HepG2 (cell line): Measurements from ENCODE around the gene SUN5. TPM values are rescaled to one million over a fixed set of nuclear protein-coding genes. Genes with fewer than 3 reads are reported as not detected.

Experiments
- AHDC1 ChIP-seq: sonication (generic); formaldehyde crosslinking; IDR thresholded peaks from 2 replicates; pipeline ENCODE4 v1.5.1; 2020; ENCODE audit warnings: mild to moderate bottlenecking, missing genetic modification reagents, borderline replicate concordance
- ARID2 ChIP-seq: sonication (generic); formaldehyde crosslinking; IDR thresholded peaks from 2 replicates; pipeline ENCODE4 v1.8.1; 2022; ENCODE audit warnings: mild to moderate bottlenecking, missing genetic modification reagents, borderline replicate concordance
- ELF3 ChIP-seq: IDR thresholded peaks from 2 replicates; pipeline ENCODE4 v1.6.1; 2016; ENCODE audit warnings: missing genetic modification reagents, missing compliant biosample characterization
- GZF1 ChIP-seq: sonication (generic); formaldehyde crosslinking; IDR thresholded peaks from 2 replicates; pipeline ENCODE4 v1.5.1; 2020; ENCODE audit warnings: mild to moderate bottlenecking, missing genetic modification reagents
- JARID2 ChIP-seq: sonication (generic); formaldehyde crosslinking; IDR thresholded peaks from 2 replicates; pipeline ENCODE4 v1.8.1; 2023; ENCODE audit warnings: missing genetic modification reagents, inconsistent platforms; ENCODE audit not compliant: insufficient replicate concordance
- PRDM10 ChIP-seq: sonication (generic); formaldehyde crosslinking; IDR thresholded peaks from 2 replicates; pipeline ENCODE4 v1.4.0; 2020; ENCODE audit warnings: low read depth, missing genetic modification reagents
- STAT5B ChIP-seq: sonication (generic); formaldehyde crosslinking; IDR thresholded peaks from 2 replicates; pipeline ENCODE4 v1.4.0; 2020; ENCODE audit warnings: missing genetic modification reagents
- WIZ ChIP-seq: sonication (generic); formaldehyde crosslinking; IDR thresholded peaks from 2 replicates; pipeline ENCODE4 v1.5.1; 2020; ENCODE audit warnings: mild to moderate bottlenecking, missing genetic modification reagents
- ZC3H13 ChIP-seq: sonication (generic); formaldehyde crosslinking; IDR thresholded peaks from 2 replicates; pipeline ENCODE4 v1.8.1; 2023; ENCODE audit warnings: mild to moderate bottlenecking, missing genetic modification reagents, moderate library complexity
- ZNF333 ChIP-seq: sonication (generic); formaldehyde crosslinking; IDR thresholded peaks from 2 replicates; pipeline ENCODE4 v1.4.0; 2020; ENCODE audit warnings: mild to moderate bottlenecking, missing genetic modification reagents, borderline replicate concordance
- ZNF672 ChIP-seq: sonication (generic); formaldehyde crosslinking; IDR thresholded peaks from 2 replicates; pipeline ENCODE4 v1.8.1; 2022; ENCODE audit warnings: missing genetic modification reagents
- ZNF674 ChIP-seq: sonication (generic); formaldehyde crosslinking; IDR thresholded peaks from 2 replicates; pipeline ENCODE4 v1.5.0; 2020; ENCODE audit warnings: low read depth, mild to moderate bottlenecking, missing genetic modification reagents
- ZNF687 ChIP-seq: sonication (generic); formaldehyde crosslinking; IDR thresholded peaks from 2 replicates; pipeline ENCODE4 v1.5.1; 2020; ENCODE audit warnings: mild to moderate bottlenecking, missing genetic modification reagents, moderate library complexity
- ZNF776 ChIP-seq: sonication (generic); formaldehyde crosslinking; IDR thresholded peaks from 2 replicates; pipeline ENCODE4 v1.4.0; 2020; ENCODE audit warnings: mild to moderate bottlenecking, missing genetic modification reagents
- polyA plus RNA-seq, 8 experiments: library from polyadenylated mRNA; depleted of rRNA in 3 of 8; stranded (reverse) in 7 of 8; unstranded in 1 of 8; fragments of >200 nt; fragmentation: Illumina TruSeq in 4 of 8; extraction: Trizol in 4 of 8; gene quantifications; 2 replicates each; pipeline versions ENCODE4 v1.2.1 to v1.2.3, GENCODE V29; 2011 to 2016; ENCODE audit warnings: low read depth in 4 of 8, missing spikeins in 1 of 8, mixed read lengths in 1 of 8; ENCODE audit not compliant: insufficient read depth in 1 of 8
- total RNA-seq, 5 experiments: library from RNA; depleted of rRNA; stranded (reverse); fragments of >200 nt; fragmentation: Illumina TruSeq; extraction: Trizol; gene quantifications; 2 replicates each; pipeline ENCODE4 v1.2.3, GENCODE V29; 2016; ENCODE audit warnings: low read depth in 1 of 5

Gene SUN5
- total and polyA plus RNA-seq, 2 of the 13 experiments (the other 11 are each of a cell fraction or from before 2014, with no cell fraction given): not detected

- TF ChIP-seq ZC3H13 (CRISPR knock-in tag) (no peak; the same call in 1 of the 2 replicates), ARID2 (CRISPR knock-in tag) (peak; percentile 95), PRDM10 (peak; percentile 77; the same call in 1 of the 2 replicates), ZNF672 (CRISPR knock-in tag) (no peak), GZF1 (CRISPR knock-in tag) (no peak), ELF3 (peak; percentile 85), JARID2 (peak; percentile 90), AHDC1 (no peak; the same call in 1 of the 2 replicates), ZNF687 (CRISPR knock-in tag) (peak; percentile 98), STAT5B (CRISPR knock-in tag) (no peak), ZNF674 (peak; percentile 97; the same call in 1 of the 2 replicates), ZNF333 (peak; percentile 60; the same call in 1 of the 2 replicates), WIZ (CRISPR knock-in tag) (peak; percentile 92; the same call in 1 of the 2 replicates), ZNF776 (CRISPR knock-in tag) (0 out of 2 replicates have a peak, but pooled peaks have one; percentile 16)
These were observed 3.4 kb upstream of the SUN5 start, which contains the start of gene BPIFB2 (continued) for GRCh38 chr20:33007376-33008335.
